NCI-H2196 (cell line): Measurements from ENCODE around the gene OPCML.

ENCODE experiments used
- DNase-seq: peaks from one replicate; lab custom pipeline; 2025; ENCODE audit not compliant: unreplicated experiment; lab: John Stamatoyannopoulos, UW

OPCML gene

GRCh38 chr11:133238027-133238426 lies 294.3 kb downstream of the OPCML start:
- no peak for DNase-seq

DNA sequence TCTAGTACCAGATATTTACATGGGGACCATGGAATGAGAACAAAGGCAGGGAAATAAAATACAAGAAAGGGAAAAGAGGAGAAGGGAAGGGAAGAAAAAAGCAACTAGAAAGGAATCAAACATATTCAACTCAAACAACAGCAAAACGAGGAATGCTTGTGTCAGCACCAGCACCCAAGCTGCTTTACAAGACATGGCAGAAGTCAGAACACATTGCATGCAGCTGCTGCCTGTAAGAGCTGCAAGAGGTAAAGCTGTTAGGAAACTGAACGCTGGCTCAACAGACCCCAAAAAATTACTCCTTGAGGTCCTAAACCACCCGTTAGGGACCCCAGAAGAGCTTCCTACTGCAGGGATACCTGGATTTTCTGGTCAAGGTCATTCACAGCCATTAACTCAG lies 296.9 kb downstream of the OPCML start:
- DNase-seq = no peak

- no peak for DNase-seq
These were observed 297.4 kb downstream of the OPCML start for GRCh38 chr11:133234883-133235282.

DNA sequence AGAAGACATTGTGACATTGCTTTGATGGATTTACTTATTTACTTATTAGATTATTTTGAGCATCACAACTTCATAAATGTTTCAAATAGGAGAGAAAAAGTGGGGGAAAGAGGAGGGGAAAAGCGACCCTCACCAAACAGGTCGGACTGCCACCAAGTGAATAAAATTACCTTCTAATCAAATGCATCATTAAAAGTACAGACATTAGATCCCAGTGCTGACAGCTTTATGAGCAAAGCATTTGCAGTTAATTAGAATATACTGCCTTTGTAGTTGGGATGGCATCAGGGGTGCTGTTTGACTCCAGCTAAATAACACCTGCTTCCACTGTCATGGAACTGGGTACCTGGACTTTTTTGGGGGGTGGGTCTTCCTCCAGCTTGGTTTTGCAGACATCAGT lies 299.6 kb downstream of the OPCML start:
- no peak for DNase-seq

DNA sequence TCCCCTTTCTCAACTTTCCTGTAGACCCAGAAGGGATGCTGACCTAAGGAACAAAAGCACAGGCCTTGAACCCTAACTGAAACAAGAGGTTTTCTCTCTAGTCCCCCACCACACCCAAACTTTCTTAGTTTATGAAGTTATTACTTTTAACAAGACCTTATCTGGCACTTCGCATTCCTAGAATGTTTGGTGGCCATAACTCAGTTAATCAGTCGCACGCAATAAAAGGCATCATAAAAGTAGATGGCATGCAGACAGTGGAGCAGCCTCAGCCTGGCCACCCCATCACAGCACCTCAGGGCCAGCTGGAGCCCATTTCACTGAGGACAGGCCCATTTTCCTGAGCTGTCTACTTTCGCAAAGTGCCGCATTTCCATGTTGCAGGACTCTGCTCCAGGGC lies 301.9 kb downstream of the OPCML start:
- DNase-seq = no peak

GRCh38 chr11:133228471-133229329 lies 303.6 kb downstream of the OPCML start:
- no peak for DNase-seq

DNA sequence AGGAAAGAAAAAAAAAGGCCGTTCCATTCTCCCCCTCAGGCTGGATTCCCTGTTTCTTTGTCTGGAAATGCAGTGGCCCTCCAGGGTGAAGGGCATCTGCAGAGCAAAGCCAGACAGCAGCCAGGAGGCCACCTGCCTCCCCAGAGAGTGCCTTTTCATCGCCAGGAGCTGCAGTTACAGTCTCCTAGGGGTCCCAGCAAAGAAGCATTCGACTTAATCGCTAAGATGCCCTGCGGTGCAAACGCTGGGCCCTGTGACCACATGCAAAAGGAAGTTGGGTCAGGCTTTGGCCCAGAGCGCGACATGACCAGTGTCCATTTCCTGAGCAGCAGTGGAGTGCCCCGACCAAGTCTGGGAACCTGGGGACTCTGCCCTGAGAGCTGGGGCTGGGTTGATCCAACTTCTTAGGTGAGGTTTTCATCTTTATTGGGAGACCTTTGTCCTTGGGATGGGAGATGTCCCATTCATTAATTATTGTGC lies 304.6 kb downstream of the OPCML start:
- no peak for DNase-seq

DNA sequence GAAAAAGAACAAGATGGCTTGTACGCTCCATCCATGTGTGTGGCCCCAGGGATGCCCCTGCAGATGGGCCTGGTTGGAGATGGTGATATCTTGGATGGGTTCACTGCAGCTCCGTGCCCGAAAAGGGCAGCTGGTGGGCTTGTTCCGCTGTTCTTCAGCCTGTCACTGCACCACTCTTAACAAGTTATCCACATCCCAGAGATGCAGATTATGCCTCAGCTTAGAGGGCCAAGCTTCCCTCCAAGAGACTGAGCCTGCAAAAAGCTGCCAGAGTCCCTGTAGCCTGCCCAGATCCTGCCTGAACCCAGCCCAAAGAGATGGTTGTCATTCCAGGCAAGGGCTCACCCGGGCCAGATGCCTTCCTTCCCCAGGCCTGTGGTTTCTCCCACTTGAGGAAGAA lies 308.0 kb downstream of the OPCML start:
- DNase-seq = no peak

GRCh38 chr11:133222425-133223330 lies 309.6 kb downstream of the OPCML start:
- no peak for DNase-seq

DNA sequence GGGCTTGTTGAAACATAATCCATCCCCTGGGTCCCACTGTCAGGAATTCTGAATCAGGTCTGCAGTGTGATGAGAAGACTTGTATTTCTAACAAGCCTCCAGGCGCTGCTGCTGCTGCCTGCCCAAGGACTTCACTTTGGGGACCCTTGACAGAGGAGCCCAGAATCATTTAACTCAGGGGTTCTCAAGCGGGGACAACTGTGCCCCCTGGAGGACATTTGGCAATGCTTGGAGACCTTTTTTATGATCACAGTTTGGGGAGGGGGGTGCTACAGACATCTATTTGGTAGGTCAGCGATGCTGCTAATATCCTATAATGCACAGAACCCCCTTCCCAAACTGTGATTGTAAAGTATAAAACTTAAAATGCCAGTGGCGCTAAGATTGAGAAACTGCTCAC lies 312.8 kb downstream of the OPCML start:
- no peak for DNase-seq

GRCh38 chr11:133216813-133217212 lies 315.5 kb downstream of the OPCML start:
- no peak for DNase-seq

- DNase-seq = no peak
These were observed 316.6 kb downstream of the OPCML start for GRCh38 chr11:133215596-133216230.

DNA sequence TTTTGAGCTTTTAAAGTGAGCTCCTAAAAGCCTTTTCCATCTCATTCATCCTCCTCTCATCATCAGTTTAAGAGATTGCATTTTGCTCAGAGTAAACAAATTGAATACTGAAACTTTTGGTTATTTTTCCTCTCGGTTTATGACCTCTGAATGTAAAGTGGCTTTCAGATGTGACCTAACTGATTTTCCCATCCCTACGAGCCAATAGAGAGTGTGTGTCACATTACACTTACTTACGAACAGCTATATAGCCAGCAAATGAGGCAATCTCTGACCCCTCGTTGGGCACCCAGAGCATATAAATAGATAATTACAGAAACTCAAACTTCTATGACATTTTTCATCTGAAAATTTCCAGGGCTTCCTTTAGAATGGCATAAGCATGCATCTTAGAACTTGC lies 317.7 kb downstream of the OPCML start:
- no peak for DNase-seq

DNA sequence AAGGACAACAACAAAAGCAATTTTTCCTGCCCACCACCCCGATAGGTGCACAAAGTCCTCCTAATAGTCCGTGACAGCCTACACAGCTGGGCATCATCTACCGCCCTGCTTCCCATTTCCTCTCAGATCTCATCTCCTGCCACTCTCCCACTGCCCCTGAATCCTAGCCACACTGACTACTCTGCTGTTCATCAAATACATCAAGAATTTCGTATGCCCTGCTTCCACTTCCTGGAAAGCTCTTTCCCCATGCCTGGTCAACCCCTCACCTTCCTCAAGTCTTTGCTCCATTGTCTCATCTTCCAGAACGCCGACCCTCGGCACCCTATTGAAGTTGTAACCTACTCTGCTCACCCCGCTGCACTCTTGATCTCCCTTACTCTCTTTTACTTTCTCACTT lies 320.1 kb downstream of the OPCML start:
- DNase-seq = no peak

GRCh38 chr11:133207995-133208394 lies 324.3 kb downstream of the OPCML start:
- no peak for DNase-seq

- no peak for DNase-seq
These were observed 325.8 kb downstream of the OPCML start for GRCh38 chr11:133206313-133207005.

DNA sequence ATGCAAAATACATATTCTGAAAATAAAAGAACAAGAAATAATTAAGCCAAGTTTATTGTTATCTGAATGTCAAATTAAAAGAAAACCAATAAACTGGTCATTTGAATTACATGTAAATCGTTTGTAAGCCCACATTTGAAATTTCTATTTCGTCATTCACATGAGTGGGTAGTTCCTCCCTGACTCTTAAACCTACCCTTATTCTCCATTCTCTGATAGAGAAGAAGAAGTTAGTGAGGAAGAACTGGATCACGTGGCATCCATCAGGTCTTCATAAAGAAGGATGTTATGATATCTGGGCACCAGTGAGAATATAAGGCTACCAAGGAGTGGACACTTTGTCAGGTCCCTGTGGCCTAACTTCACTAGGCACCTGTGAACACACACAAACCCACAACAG lies 328.1 kb downstream of the OPCML start:
- DNase-seq = no peak

DNA sequence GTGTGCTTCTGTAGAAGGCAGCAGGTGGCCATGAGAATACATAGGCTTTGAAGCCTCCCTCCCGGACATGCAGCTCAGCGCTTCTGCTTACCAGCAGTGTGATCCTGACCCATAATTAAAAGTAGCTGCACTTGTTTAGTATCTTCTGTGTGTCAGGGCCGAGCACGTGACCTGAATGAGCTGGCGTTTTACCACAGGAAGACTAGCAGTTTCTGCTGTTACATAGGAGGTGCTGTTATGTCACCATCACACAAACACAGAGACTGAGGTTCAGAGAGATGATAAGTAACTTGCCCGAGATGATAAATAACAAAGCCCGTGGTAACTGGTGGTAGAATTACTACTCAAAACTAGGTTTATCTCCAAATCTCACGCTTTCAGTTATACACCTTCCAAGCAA lies 329.5 kb downstream of the OPCML start:
- no peak for DNase-seq

- no peak for DNase-seq
These were observed 333.9 kb downstream of the OPCML start for GRCh38 chr11:133198438-133198837.

DNA sequence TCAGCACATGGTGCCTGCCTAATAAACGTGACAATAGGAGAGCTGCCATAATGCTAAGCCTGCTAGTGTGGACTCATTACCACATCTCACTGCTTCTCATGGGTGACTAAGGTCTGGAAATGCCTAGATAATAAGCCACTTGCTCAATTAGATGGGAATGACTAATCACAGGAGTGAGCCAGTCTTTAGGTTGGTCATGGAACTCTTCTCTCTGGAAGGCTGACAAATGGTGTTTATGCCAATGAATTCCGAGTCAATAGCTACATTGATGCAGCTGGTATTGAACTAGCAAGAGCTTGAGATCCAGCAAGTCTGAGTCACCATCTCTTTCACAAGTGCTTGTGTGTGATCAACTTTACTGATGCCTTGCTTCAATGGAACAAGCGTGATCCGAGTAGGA lies 334.9 kb downstream of the OPCML start:
- no peak for DNase-seq

DNA sequence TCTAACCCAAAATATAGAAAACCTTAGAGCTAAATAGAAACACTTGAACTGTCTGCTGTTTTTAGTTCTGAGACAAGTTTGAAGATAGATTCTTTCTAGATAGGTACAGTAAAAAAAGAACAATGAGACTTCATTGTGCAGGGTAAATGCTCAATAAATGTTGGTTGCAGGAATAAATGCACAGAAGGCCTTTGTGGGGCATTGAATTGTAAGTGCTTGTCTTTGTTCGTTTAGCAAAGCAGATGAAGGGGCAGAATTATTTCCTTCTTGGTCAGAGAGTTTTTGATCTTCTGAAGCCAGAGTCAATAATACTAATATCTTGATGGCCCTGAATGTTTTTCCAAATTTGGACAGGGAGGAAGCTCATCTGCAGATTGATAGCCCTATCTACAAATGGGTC lies 340.4 kb downstream of the OPCML start:
- DNase-seq = no peak
